Measurements from ENCODE around the gene BTBD9. TPM values are rescaled to one million over a fixed set of nuclear protein-coding genes. Genes with fewer than 3 reads are reported as not detected.

Gene BTBD9
- total RNA-seq, 1 experiment from 2014 or later = 8.9 TPM

- H3K27me3 Mint-ChIP-seq (ENCODE audit: low read depth) = no peaks in the 10 kb centered on the region
- peaks cover 9% of the 10 kb centered on the region in 2 experiments; a peak in 3 of 4 replicates for H3K4me1 Mint-ChIP-seq
- no peak overlapping the region for H3K4me3 Mint-ChIP-seq
Observed at GRCh38 chr6:38686270-38687042, 46.7 kb upstream of the BTBD9 start.

More at GRCh38 chr6:38686270-38687042, 46.7 kb upstream of the BTBD9 start:
- Histone ChIP-seq H2BK15ac (ENCODE audit: low read depth, low read length) (no peak overlapping the region), H3K9ac (ENCODE audit: extremely low read depth, insufficient read length, low read length) (no peak overlapping the region), H3T11ph (ENCODE audit: low read length) (no peak overlapping the region), H3K4me1 (ENCODE audit: insufficient read depth, low read length) (no peaks in the 10 kb centered on the region), H4K20me1 (ENCODE audit: control insufficient read depth, insufficient read depth, insufficient read length) (no peaks in the 10 kb centered on the region), H3K56ac (ENCODE audit: insufficient read length, low read depth, low read length) (no peak overlapping the region), H3K14ac (ENCODE audit: insufficient read depth, low read length) (no peak overlapping the region), H2AFZ (ENCODE audit: low read length) (no peak overlapping the region), H4K8ac (replicated peaks; ENCODE audit: insufficient read length, low read depth, low read length) (no peak overlapping the region), H2AK5ac (ENCODE audit: insufficient read length, low read length) (no peak overlapping the region), H3K27ac (ENCODE audit: insufficient read length, low read depth, low read length) (no peak overlapping the region), H3K79me2 (ENCODE audit: insufficient read depth, low read length) (no peaks in the 10 kb centered on the region), H2BK5ac (ENCODE audit: insufficient read length, low read length) (no peak overlapping the region), H3K79me1 (ENCODE audit: insufficient read depth, low read depth, low read length, poor library complexity, severe bottlenecking) (peaks cover 14% of the 10 kb centered on the region), H3K18ac (ENCODE audit: insufficient read length, low read depth, low read length) (no peak overlapping the region), H3K4me2 (ENCODE audit: insufficient read depth, insufficient read length, low read length) (no peak overlapping the region), H3K23me2 (ENCODE audit: insufficient read length, low read depth, low read length, poor library complexity, severe bottlenecking) (no peaks in the 10 kb centered on the region), H3K4ac (ENCODE audit: low read depth, low read length) (no peak overlapping the region), H4K5ac (ENCODE audit: insufficient read length, low read depth, low read length) (no peak overlapping the region), H4K91ac (ENCODE audit: insufficient read length, low read depth, low read length) (no peak overlapping the region), H2BK120ac (ENCODE audit: low read depth, low read length, poor library complexity, severe bottlenecking) (no peak overlapping the region), H2BK20ac (ENCODE audit: low read depth, low read length, poor library complexity, severe bottlenecking) (no peak overlapping the region), H2BK12ac (ENCODE audit: insufficient read length, low read depth, low read length) (no peak overlapping the region), H3K9me3 (ENCODE audit: control insufficient read depth, low read depth, low read length) (no peaks in the 10 kb centered on the region), H3K27me3 (ENCODE audit: insufficient read depth, low read length) (no peaks in the 10 kb centered on the region), H3K23ac (ENCODE audit: insufficient read length, low read depth, low read length) (no peak overlapping the region)
- no CpG with 5 or more reads among the region's 4 CpGs for WGBS (ENCODE audit: extremely low coverage, insufficient read length, low lambda C conversion rate)
- DNase-seq = no peak
- H3K27ac Mint-ChIP-seq = no peak overlapping the region; a peak in 1 of 7 replicates
- no peaks in the 10 kb centered on the region for H3K9me3 Mint-ChIP-seq
- peaks cover 21 to 42% (median 42%) of the 10 kb centered on the region in 3 experiments for H3K36me3 Mint-ChIP-seq (ENCODE audit: insufficient read depth in 1 of 3, low read depth in 3 of 3)
- TF ChIP-seq, protein P1, sequence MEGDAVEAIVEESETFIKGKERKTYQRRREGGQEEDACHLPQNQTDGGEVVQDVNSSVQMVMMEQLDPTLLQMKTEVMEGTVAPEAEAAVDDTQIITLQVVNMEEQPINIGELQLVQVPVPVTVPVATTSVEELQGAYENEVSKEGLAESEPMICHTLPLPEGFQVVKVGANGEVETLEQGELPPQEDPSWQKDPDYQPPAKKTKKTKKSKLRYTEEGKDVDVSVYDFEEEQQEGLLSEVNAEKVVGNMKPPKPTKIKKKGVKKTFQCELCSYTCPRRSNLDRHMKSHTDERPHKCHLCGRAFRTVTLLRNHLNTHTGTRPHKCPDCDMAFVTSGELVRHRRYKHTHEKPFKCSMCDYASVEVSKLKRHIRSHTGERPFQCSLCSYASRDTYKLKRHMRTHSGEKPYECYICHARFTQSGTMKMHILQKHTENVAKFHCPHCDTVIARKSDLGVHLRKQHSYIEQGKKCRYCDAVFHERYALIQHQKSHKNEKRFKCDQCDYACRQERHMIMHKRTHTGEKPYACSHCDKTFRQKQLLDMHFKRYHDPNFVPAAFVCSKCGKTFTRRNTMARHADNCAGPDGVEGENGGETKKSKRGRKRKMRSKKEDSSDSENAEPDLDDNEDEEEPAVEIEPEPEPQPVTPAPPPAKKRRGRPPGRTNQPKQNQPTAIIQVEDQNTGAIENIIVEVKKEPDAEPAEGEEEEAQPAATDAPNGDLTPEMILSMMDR (conservative IDR thresholded peaks at IDR 0.05) = no peak

All from H9 (cell line).